GM19193 (cell line): ENCODE data around the gene MICU1.

ENCODE experiments used
- POLR2A ChIP-seq: IDR thresholded peaks from 4 replicates; pipeline ENCODE4 v1.6.1; 2011; ENCODE audit not compliant: insufficient read depth, insufficient read length; ENCODE audit errors: extremely low read depth

Gene MICU1

GRCh38 chr10:72375585-72375984 lies 250.3 kb downstream of the MICU1 start:
- no peak for TF ChIP-seq POLR2A

DNA sequence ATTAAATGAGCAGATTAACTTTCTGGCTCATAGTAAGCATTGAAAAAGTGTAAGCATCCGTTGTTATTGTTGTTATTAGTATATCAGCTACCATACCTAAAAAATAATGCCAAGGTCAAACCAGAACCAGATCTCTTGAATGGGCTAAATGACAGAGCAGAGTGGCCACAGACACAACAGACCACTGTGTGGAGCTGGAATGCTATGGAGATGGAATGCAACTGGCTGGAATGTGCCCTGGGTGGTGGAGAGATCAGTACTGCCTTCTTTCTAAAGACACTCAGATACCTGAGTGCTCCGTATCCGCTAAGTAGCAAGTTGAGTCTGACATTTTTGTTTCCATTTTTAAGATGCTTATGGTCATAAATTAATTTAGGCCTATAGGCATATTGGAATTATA lies 250.7 kb downstream of the MICU1 start:
- no peak for TF ChIP-seq POLR2A

GRCh38 chr10:72370201-72370722 lies 255.6 kb downstream of the MICU1 start:
- TF ChIP-seq POLR2A, result no peak

DNA sequence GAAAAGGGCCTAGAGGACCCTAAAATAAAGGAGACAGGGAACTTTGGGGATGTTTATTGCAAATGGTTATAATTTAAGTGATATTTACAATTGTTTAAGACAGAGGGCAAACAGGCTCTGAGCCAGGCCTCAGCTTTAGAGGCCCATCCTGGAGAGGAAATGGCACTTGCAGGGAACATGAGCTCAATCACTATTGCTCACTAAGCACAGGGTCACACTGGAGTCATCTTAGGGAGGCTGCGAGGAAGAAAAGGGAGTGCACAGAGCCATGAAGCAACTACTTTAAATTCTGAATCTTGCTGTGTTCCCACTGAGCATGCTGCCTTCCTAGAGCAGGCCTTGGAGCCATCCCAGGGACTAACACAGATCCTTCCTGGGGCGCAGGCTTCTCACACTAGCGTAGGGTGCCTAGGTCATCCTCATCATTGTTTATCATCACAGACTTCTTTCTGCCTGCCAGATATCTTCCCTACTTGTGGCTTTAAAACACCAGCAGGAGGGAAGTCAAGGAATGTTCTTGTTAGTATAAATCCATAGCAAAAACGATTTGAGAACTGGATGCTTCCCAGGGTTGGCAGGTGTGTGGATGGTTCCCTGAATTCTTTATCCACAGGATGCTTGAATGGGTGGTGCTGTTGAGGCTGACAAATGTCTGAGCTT lies 258.4 kb downstream of the MICU1 start:
- no peak for TF ChIP-seq POLR2A

GRCh38 chr10:72365106-72365895 lies 260.6 kb downstream of the MICU1 start:
- no peak for TF ChIP-seq POLR2A

GRCh38 chr10:72364239-72364777 lies 261.6 kb downstream of the MICU1 start:
- TF ChIP-seq POLR2A, result peak; percentile 66

GRCh38 chr10:72356987-72357386 lies 268.9 kb downstream of the MICU1 start:
- no peak for TF ChIP-seq POLR2A

GRCh38 chr10:72356115-72356514 lies 269.8 kb downstream of the MICU1 start:
- TF ChIP-seq POLR2A, result no peak

GRCh38 chr10:72355214-72355555 lies 270.7 kb downstream of the MICU1 start:
- no peak for TF ChIP-seq POLR2A

- TF ChIP-seq POLR2A, result peak; percentile 93
These were observed 271.3 kb downstream of the MICU1 start, which contains the start of gene DNAJB12 for GRCh38 chr10:72354356-72355213. TSS of gene DNAJB12 (minus strand) at chr10:72354919. CDS start at chr10:72354897, 22 bp downstream.

- no peak for TF ChIP-seq POLR2A
These were observed 271.9 kb downstream of the MICU1 start for GRCh38 chr10:72353965-72354355.

GRCh38 chr10:72353028-72353964 lies 272.6 kb downstream of the MICU1 start:
- TF ChIP-seq POLR2A, result no peak

GRCh38 chr10:72351479-72351878 lies 274.4 kb downstream of the MICU1 start:
- TF ChIP-seq POLR2A, result no peak

GRCh38 chr10:72349438-72349837 lies 276.4 kb downstream of the MICU1 start:
- no peak for TF ChIP-seq POLR2A

GRCh38 chr10:72348282-72348681 lies 277.6 kb downstream of the MICU1 start:
- TF ChIP-seq POLR2A, result no peak

DNA sequence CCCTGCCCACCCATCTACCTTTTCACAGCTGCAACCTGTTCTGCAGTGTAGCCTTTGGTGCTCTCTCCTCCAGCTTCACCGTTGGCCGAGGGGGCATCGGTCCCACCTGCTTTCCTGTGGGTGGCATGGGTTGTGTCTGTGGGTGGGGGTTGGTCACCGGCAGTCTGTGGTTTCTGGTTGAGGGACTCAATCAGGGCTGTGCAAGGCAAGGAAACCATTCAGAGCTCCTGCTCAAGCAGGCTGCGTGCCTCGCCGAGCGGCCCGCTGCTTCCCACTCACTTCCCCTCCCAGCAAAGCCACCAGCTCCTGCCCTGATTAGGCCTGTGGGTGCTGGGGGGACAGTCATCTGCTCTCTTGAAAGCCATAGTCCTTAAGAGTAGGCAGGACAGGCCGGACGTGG lies 280.9 kb downstream of the MICU1 start:
- no peak for TF ChIP-seq POLR2A
